Aortic smooth muscle cell (primary cell): Measurements from ENCODE around the gene ALOX5AP. TPM values are rescaled to one million over a fixed set of nuclear protein-coding genes. Genes with fewer than 3 reads are reported as not detected.

Experiments
- total RNA-seq: library from RNA; depleted of rRNA; stranded (reverse); fragments of >200 nt; gene quantifications from 2 replicates; pipeline ENCODE4 v1.2.3, GENCODE V29; 2014

ALOX5AP gene
- not detected in 2 replicates for total RNA-seq

DNA sequence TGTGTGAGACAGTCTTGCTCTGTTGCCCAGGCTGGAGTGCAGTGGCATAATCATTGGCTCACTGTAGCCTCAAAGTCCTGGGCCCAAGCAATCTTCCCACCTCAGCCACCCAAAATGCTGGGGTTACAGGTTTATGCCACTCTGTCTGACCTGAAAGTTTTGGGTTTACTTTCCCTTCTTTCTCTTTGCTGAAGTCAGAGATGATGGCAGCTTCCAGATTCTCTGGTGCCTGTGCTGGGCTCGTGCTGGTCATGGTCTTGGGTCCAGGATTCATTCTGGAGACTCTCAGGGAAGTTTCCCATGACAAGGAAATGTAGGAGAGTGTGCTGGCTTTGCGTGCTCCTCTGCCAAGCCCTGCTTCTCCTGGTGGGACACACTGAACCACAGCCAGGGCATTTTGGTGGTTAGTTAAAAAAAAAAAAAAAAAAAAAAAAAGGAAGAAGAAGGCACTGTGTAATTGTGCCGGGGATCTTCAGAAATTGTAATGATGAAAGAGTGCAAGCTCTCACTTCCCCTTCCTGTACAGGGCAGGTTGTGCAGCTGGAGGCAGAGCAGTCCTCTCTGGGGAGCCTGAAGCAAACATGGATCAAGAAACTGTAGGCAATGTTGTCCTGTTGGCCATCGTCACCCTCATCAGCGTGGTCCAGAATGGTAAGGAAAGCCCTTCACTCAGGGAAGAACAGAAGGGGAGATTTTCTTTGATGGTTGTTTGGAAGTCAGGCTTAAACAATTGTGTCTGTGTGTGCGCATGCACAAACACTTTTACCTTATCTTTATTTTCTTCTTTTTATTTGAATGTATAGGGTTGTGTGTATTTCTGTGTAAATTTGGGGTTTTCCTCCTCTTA is at the start of gene ALOX5AP:
Gene ALOX5AP (plus strand): TSS at position 519 of the 847 bp plus-strand sequence. CDS start 63 bp downstream, at position 582.

Other genes starting within 250 kb of the ALOX5AP start
- 10.3 and 10.7 TPM in 2 replicates for gene USPL1, start 117.6 kb upstream of the ALOX5AP start, total RNA-seq
- gene MEDAG, start 170.7 kb downstream of the ALOX5AP start, total RNA-seq: 76.6 and 183 TPM in 2 replicates
- 0.25 TPM in 1 of 2 replicates, not detected in the other for gene TEX26, start 197.1 kb downstream of the ALOX5AP start, total RNA-seq